ENCODE data around the gene FKBP3. TPM values are rescaled to one million over a fixed set of nuclear protein-coding genes. Genes with fewer than 3 reads are reported as not detected.
A peak's percentile ranks its signal among the peaks of the same experiment; 100 is the strongest.

FKBP3 gene
- total and polyA plus RNA-seq, 2 of the 13 experiments (the other 11 are each of a cell fraction or from before 2014, with no cell fraction given) = 57.0 to 87.6 TPM

GRCh38 chr14:45135659-45136395 is 1.5 kb upstream of the FKBP3 start, which contains the start of gene FANCM (continued):
- TF ChIP-seq GPBP1L1 (CRISPR knock-in tag; IDR thresholded peaks at IDR 0.05) (no peak), ZNF790 (CRISPR knock-in tag; IDR thresholded peaks at IDR 0.05; ENCODE audit: borderline replicate concordance) (no peak), ELF3 (CRISPR knock-in tag; IDR thresholded peaks at IDR 0.05) (peak; percentile 49; the same call in 1 of the 2 replicates), SMAD9 (CRISPR knock-in tag; IDR thresholded peaks at IDR 0.05) (no peak), SKIL (CRISPR knock-in tag; IDR thresholded peaks at IDR 0.05; ENCODE audit: borderline replicate concordance) (no peak; the same call in 1 of the 2 replicates), ZFP90 (CRISPR knock-in tag; IDR thresholded peaks at IDR 0.05; ENCODE audit: borderline replicate concordance) (no peak), POLR2AphosphoS5 (IDR thresholded peaks at IDR 0.05; ENCODE audit: low read depth, low read length) (peak; percentile 78), ATF3 (CRISPR knock-in tag; IDR thresholded peaks at IDR 0.05) (no peak), ZNF644 (CRISPR knock-in tag; IDR thresholded peaks at IDR 0.05; ENCODE audit: low read depth) (no peak), KDM3A (CRISPR knock-in tag; IDR thresholded peaks at IDR 0.05; ENCODE audit: low read depth) (no peak), SIN3B (IDR thresholded peaks at IDR 0.05; ENCODE audit: low read length) (peak; percentile 99), POLR2G (IDR thresholded peaks at IDR 0.05; ENCODE audit: low read depth, low read length) (peak; percentile 70), SYNCRIP (IDR thresholded peaks at IDR 0.05; ENCODE audit: insufficient read depth, low read depth, low read length) (no peak), RAD51 (IDR thresholded peaks at IDR 0.05; ENCODE audit: borderline replicate concordance) (no peak), EZH2 (conservative IDR thresholded peaks at IDR 0.05; ENCODE audit: low read depth, low read length) (no peak), HOXA9 (CRISPR knock-in tag; IDR thresholded peaks at IDR 0.05; ENCODE audit: borderline replicate concordance) (peak; percentile 54; the same call in 1 of the 2 replicates), ZNF331 (CRISPR knock-in tag; IDR thresholded peaks at IDR 0.05) (no peak), SOX6 (IDR thresholded peaks at IDR 0.05) (no peak), SOX6 (CRISPR knock-in tag; IDR thresholded peaks at IDR 0.05) (peak; percentile 57), NRL (CRISPR knock-in tag; IDR thresholded peaks at IDR 0.05; ENCODE audit: borderline replicate concordance) (0 out of 2 replicates have a peak, but pooled peaks have one; percentile 65), ZNF362 (CRISPR knock-in tag; IDR thresholded peaks at IDR 0.05; ENCODE audit: borderline replicate concordance) (no peak), MAX (IDR thresholded peaks at IDR 0.05) (peak; percentile 55), ZNF143 (CRISPR knock-in tag; IDR thresholded peaks at IDR 0.05) (no peak), ZGPAT (CRISPR knock-in tag; IDR thresholded peaks at IDR 0.05) (peak; percentile 59), FOXJ3 (CRISPR knock-in tag; IDR thresholded peaks at IDR 0.05; ENCODE audit: borderline replicate concordance) (peak; percentile 31; the same call in 1 of the 2 replicates)
